ENCODE results near the gene TUBGCP4. TPM values are rescaled to one million over a fixed set of nuclear protein-coding genes. Genes with fewer than 3 reads are reported as not detected.

Gene TUBGCP4, protein sequence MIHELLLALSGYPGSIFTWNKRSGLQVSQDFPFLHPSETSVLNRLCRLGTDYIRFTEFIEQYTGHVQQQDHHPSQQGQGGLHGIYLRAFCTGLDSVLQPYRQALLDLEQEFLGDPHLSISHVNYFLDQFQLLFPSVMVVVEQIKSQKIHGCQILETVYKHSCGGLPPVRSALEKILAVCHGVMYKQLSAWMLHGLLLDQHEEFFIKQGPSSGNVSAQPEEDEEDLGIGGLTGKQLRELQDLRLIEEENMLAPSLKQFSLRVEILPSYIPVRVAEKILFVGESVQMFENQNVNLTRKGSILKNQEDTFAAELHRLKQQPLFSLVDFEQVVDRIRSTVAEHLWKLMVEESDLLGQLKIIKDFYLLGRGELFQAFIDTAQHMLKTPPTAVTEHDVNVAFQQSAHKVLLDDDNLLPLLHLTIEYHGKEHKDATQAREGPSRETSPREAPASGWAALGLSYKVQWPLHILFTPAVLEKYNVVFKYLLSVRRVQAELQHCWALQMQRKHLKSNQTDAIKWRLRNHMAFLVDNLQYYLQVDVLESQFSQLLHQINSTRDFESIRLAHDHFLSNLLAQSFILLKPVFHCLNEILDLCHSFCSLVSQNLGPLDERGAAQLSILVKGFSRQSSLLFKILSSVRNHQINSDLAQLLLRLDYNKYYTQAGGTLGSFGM
- total RNA-seq (2013; cell fraction: nucleolus; rRNA removed) = 75.7 and 85.5 TPM in 2 replicates
- 22.9 and 28.9 TPM in 2 replicates for total RNA-seq (2014; rRNA removed)
- total RNA-seq (2014; rRNA removed; fragmentation: Illumina TruSeq; extraction: Trizol) = 15.0 and 17.8 TPM in 2 replicates
- total RNA-seq (2021) = 26.1 and 27.3 TPM in 2 replicates
- 9.5 TPM for polyA plus RNA-seq (2011; ENCODE audit: low read depth)
- polyA plus RNA-seq (2011; rRNA removed) = 27.2 and 27.5 TPM in 2 replicates
- 22.2 and 22.9 TPM in 2 replicates for polyA plus RNA-seq (2011; cell fraction: cytosol; rRNA removed)
- 27.2 and 33.6 TPM in 2 replicates for polyA plus RNA-seq (2011; cell fraction: nucleus; rRNA removed)
- 10.2 and 11.6 TPM in 2 replicates for polyA plus RNA-seq (2012)
- 22.3 and 24.7 TPM in 2 replicates for polyA plus RNA-seq (2014; fragmentation: Illumina TruSeq; extraction: Trizol)
- polyA plus RNA-seq (2014; fragmentation: Nextera tagmentation; extraction: Ambion mirVana) = 1 to 10 TPM; 6.3 to 8.0 TPM
- polyA plus RNA-seq (2014; rRNA removed) = 18.3 and 21.2 TPM in 2 replicates
- polyA plus RNA-seq (2016; fragmentation: Nextera tagmentation; extraction: Ambion mirVana) = 10 to 100 TPM; 34.7 to 39.1 TPM
- 37.2 and 38.1 TPM in 2 replicates for polyA minus RNA-seq (2011; rRNA and poly(A)+ RNA removed)
- 17.0 and 21.8 TPM in 2 replicates for polyA minus RNA-seq (2011; cell fraction: cytosol; rRNA and poly(A)+ RNA removed)
- polyA minus RNA-seq (2011; cell fraction: nucleus; rRNA and poly(A)+ RNA removed) = 29.6 and 49.8 TPM in 2 replicates
- Bru-seq, nascent RNA = percentile 77 among the genes with signal in this experiment
- percentile 87 among the genes with signal in this experiment for BruChase-seq, experiment 1, labeled RNA remaining after a 6-hour chase
- BruChase-seq, experiment 2, labeled RNA remaining after a 2-hour chase = percentile 83 among the genes with signal in this experiment
- long read RNA-seq, experiment 1, full-length matches to known transcripts = 16 of 25 reads
- long read RNA-seq, experiment 1, partial matches to known transcripts = 4 of 25 reads
- long read RNA-seq, experiment 1, other reads (novel, unspliced or antisense) = 5 of 25 reads
- long read RNA-seq, experiment 2, full-length matches to known transcripts = 115 of 190 reads
- long read RNA-seq, experiment 2, partial matches to known transcripts = 26 of 190 reads
- long read RNA-seq, experiment 2, other reads (novel, unspliced or antisense) = 49 of 190 reads

DNA sequence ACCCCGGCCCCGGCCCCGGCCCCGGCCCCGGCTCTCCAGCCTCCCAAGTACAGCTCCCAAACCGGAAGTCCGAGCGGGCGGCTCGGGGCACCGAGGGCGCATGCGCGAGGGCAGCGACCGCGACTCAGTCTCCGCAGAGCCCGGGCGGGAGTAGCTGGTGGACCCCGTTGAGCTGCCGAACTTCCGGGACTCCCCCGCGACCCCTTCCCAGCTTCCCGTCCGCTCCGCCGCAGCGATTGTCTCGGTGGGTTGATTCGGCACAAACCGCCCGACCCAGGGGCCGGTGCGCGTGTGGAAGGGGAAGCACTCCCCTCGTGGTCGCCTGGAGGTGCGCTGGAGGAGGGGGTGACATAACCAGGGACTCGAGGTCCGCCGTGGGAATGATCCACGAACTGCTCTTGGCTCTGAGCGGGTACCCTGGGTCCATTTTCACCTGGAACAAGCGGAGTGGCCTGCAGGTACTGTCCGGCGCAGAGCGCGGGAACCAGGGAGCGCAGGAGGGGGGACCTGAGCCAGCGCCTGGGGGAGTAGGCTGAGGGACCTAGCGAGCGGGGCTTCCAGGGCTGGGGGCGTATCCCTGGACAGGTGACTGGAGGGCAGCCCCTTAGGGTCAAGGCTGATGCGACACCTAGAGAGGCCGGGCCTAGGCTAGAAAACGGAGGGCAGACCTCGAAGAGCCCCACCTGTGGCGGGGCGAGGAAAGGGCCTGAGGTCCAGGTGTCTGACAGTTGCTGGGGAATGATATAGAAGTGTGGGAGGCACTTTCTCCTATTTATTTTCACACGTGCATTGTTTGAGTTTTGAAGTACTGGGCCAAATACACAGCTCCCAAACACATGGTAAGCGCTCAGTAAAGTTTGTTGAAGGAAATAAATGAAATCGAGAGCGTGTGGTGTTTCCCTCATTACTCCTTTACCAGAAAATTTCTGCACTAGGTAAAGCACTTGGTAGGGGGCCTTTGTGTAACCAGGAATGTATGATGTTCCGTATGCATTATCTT lies at the start of gene TUBGCP4, which contains the start of gene ZSCAN29:
TUBGCP4 (plus strand) TSS at position 127 of the 1,000 bp plus-strand sequence; CDS start at position 381, 254 bp downstream.
ZSCAN29 (minus strand) TSS at position 69 of the 1,000 bp plus-strand sequence. CDS start 1,130 bp downstream, outside the sequence.
- Histone ChIP-seq H4K20me1 (ENCODE audit: control insufficient read depth, insufficient read depth) (no peaks in the 10 kb centered on the region), H3K4me2 (ENCODE audit: control insufficient read depth, insufficient read depth) (peak within 1 kb of the TSS; percentile 96), H3K9ac (ENCODE audit: control insufficient read depth, insufficient read depth, low read length) (peak within 1 kb of the TSS; percentile 75), H3K36me3 (ENCODE audit: control insufficient read depth in 2 of 2, insufficient read depth in 2 of 2, low read length in 1 of 2) (0 out of 4 replicates have a peak, but pooled peaks cover 0 to 1% of the 10 kb centered on the region in 2 experiments), H3K4me3 (peak within 1 kb of the TSS; percentile 97), H2AFZ (ENCODE audit: control insufficient read depth, low read depth, low read length) (peak within 1 kb of the TSS; percentile 97), H3K9me3 (replicated peaks; ENCODE audit: control insufficient read depth, insufficient read depth, low read length) (no peaks in the 10 kb centered on the region; the same call in 2 of the 3 replicates), H3K27ac (ENCODE audit: control insufficient read depth, insufficient read depth) (peak within 1 kb of the TSS; percentile 76), H3K79me2 (ENCODE audit: control insufficient read depth, insufficient read depth, low read length) (peaks cover 41% of the 10 kb centered on the region), H3K4me1 (ENCODE audit: control insufficient read depth, insufficient read depth, low read length) (peaks cover 8% of the 10 kb centered on the region), H3K27me3 (replicated peaks in 1 of 2; ENCODE audit: control insufficient read depth in 2 of 2, insufficient read depth in 2 of 2, low read length in 1 of 2) (no peaks in the 10 kb centered on the region)
- ChIA-PET RAD21 (ENCODE audit: unreplicated experiment) (interaction anchor here (0.9 to 1.7 kb wide), 2 partner anchors 146 to 406 kb away, joined by 3 to 4 read pairs; partner anchors contain the start of gene ELL3), CTCF (interaction anchor here (0.6 to 7.1 kb wide), 23 partner anchors 7 to 399 kb away, joined by 3 to 51 read pairs (median 4); partner anchors contain the start of gene LCMT2), SMC1A (ENCODE audit: uncharacterized antibody, unreplicated experiment) (interaction anchor here (0.7 to 2.4 kb wide), 7 partner anchors 9 to 144 kb away, joined by 3 to 6 read pairs (median 3); no protein-coding TSS in a partner anchor), POLR2A (interaction anchor here (0.6 to 1.7 kb wide), 6 partner anchors 11 to 990 kb away, joined by 3 to 6 read pairs (median 4); no protein-coding TSS in a partner anchor)
- in situ Hi-C loops (cut with MboI) = no loop called here
- intact Hi-C loops (cut with micrococcal nuclease; ENCODE audit: unreplicated experiment) = no loop called here
- FAIRE-seq = peak; percentile 78
- WGBS (ENCODE audit: insufficient coverage, insufficient replicate concordance, low lambda C conversion rate, missing lambda C conversion rate) = under 1% methylated on average over 52 of the region's 66 CpGs
- ATAC-seq = peak; percentile 91
- TSS peak; percentile 69 for BruUV-seq (replicated peaks)
- DNase-seq (ENCODE audit: low read depth, low spot score) = peak; percentile 34
- no peak for TF ChIP-seq TCF7 (IDR thresholded peaks at IDR 0.05; ENCODE audit: borderline replicate concordance)
- no peak for TF ChIP-seq TCF3 (IDR thresholded peaks at IDR 0.05; ENCODE audit: borderline replicate concordance, insufficient read depth, low read depth, low read length)
- peak; percentile 70; the same call in 1 of the 2 replicates for TF ChIP-seq POLR2AphosphoS2 (IDR thresholded peaks at IDR 0.05; ENCODE audit: low read depth, low read length)
- TF ChIP-seq, protein P1, sequence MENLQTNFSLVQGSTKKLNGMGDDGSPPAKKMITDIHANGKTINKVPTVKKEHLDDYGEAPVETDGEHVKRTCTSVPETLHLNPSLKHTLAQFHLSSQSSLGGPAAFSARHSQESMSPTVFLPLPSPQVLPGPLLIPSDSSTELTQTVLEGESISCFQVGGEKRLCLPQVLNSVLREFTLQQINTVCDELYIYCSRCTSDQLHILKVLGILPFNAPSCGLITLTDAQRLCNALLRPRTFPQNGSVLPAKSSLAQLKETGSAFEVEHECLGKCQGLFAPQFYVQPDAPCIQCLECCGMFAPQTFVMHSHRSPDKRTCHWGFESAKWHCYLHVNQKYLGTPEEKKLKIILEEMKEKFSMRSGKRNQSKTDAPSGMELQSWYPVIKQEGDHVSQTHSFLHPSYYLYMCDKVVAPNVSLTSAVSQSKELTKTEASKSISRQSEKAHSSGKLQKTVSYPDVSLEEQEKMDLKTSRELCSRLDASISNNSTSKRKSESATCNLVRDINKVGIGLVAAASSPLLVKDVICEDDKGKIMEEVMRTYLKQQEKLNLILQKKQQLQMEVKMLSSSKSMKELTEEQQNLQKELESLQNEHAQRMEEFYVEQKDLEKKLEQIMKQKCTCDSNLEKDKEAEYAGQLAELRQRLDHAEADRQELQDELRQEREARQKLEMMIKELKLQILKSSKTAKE (IDR thresholded peaks at IDR 0.05; ENCODE audit: low read depth, poor library complexity, severe bottlenecking) = no peak
- TF ChIP-seq SREBF1 (IDR thresholded peaks at IDR 0.05; ENCODE audit: low read length) = no peak
- TF ChIP-seq SMAD1 (IDR thresholded peaks at IDR 0.05; ENCODE audit: low read depth, partially characterized antibody) = peak; percentile 34
- no peak; the same call in 1 of the 2 replicates for TF ChIP-seq SREBF2 (IDR thresholded peaks at IDR 0.05; ENCODE audit: low read length)
- TF ChIP-seq, protein P2, sequence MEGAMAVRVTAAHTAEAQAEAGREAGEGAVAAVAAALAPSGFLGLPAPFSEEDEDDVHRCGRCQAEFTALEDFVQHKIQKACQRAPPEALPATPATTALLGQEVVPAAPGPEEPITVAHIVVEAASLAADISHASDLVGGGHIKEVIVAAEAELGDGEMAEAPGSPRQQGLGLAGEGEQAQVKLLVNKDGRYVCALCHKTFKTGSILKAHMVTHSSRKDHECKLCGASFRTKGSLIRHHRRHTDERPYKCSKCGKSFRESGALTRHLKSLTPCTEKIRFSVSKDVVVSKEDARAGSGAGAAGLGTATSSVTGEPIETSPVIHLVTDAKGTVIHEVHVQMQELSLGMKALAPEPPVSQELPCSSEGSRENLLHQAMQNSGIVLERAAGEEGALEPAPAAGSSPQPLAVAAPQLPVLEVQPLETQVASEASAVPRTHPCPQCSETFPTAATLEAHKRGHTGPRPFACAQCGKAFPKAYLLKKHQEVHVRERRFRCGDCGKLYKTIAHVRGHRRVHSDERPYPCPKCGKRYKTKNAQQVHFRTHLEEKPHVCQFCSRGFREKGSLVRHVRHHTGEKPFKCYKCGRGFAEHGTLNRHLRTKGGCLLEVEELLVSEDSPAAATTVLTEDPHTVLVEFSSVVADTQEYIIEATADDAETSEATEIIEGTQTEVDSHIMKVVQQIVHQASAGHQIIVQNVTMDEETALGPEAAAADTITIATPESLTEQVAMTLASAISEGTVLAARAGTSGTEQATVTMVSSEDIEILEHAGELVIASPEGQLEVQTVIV (IDR thresholded peaks at IDR 0.05; ENCODE audit: borderline replicate concordance, partially characterized antibody) = peak; percentile 48

Data from GM12878 (cell line).